SK-N-SH (cell line): ENCODE data around the gene MCC. TPM values are rescaled to one million over a fixed set of nuclear protein-coding genes. Genes with fewer than 3 reads are reported as not detected.

Experiments used
- CTCF ChIA-PET: fragments of 300-600, 350-600 bp; formaldehyde crosslinking; extraction: SDS; loops from one replicate; lab custom pipeline; 2021; lab: Yijun Ruan, JAX
- POLR2A ChIA-PET: fragments of 350-600 bp; sonication (Branson Sonifier 250); formaldehyde crosslinking; extraction: SDS; loops from one replicate; lab custom pipeline; 2020; ENCODE audit warnings: antibody characterized with exemption, inconsistent platforms; lab: Yijun Ruan, JAX
- DNase-seq: peaks from one replicate; pipeline ENCODE4 v3.0.0; 2012
- H2AFZ ChIP-seq: fragments of 200-600 bp; sonication (generic); 2 replicates; pipeline ENCODE4 v1.8.1; 2016; ENCODE audit warnings: antibody characterized with exemption, mild to moderate bottlenecking, low read depth
- H3F3A ChIP-seq: fragments of 200-600 bp; sonication (generic); replicated peaks from 2 replicates; pipeline ENCODE3; 2016; ENCODE audit warnings: antibody characterized with exemption, mild to moderate bottlenecking; ENCODE audit not compliant: insufficient read depth
- H3K27ac ChIP-seq, 2 experiments: fragments of 200-500 bp in 1 of 2; fragments of 200-600 bp in 1 of 2; sonication (Bioruptor generic) in 1 of 2; sonication (generic), shearing (Covaris generic) in 1 of 2; 2 replicates each; pipeline versions ENCODE4 v1.5.1 to v1.6.1; 2014 to 2016; ENCODE audit warnings: low read depth in 2 of 2, inconsistent platforms in 1 of 2, low read length in 1 of 2, mild to moderate bottlenecking in 1 of 2, mixed read lengths in 1 of 2
- H3K27me3 ChIP-seq: fragments of 200-600 bp; sonication (generic), shearing (Covaris generic); 2 replicates; pipeline ENCODE4 v1.6.1; 2016; ENCODE audit warnings: mixed run types; ENCODE audit not compliant: insufficient read depth
- H3K36me3 ChIP-seq, 2 experiments: fragments of 200-500 bp in 1 of 2; fragments of 200-600 bp in 1 of 2; sonication (Bioruptor generic) in 1 of 2; sonication (generic) in 1 of 2; replicated peaks in 1 of 2; 2 replicates each; pipeline versions ENCODE3 to v1.5.1; 2014 to 2016; ENCODE audit warnings: low read length in 1 of 2, mild to moderate bottlenecking in 1 of 2; ENCODE audit not compliant: insufficient read depth in 2 of 2, control insufficient read depth in 1 of 2
- H3K4me1 ChIP-seq, 2 experiments: fragments of 200-500 bp in 1 of 2; fragments of 200-600 bp in 1 of 2; sonication (Bioruptor generic) in 1 of 2; sonication (generic), shearing (Covaris generic) in 1 of 2; 2 replicates each; pipeline versions ENCODE4 v1.5.1 to v1.6.1; 2014 to 2016; ENCODE audit warnings: low read depth in 1 of 2, low read length in 1 of 2, mixed run types in 1 of 2; ENCODE audit not compliant: insufficient read depth in 2 of 2, control insufficient read depth in 1 of 2
- H3K4me2 ChIP-seq: fragments of 200-600 bp; sonication (generic), shearing (Covaris generic); 2 replicates; pipeline ENCODE4 v1.6.1; 2017; ENCODE audit warnings: mixed run types
- H3K4me3 ChIP-seq, 2 experiments: fragments of 200-500 bp in 1 of 2; fragments of 200-600 bp in 1 of 2; sonication (Bioruptor generic) in 1 of 2; sonication (generic), shearing (Covaris generic) in 1 of 2; 2 replicates each; pipeline versions ENCODE4 v1.5.1 to v1.8.1; 2014 to 2016; ENCODE audit warnings: low read depth in 2 of 2, inconsistent platforms in 1 of 2, low read length in 1 of 2, mild to moderate bottlenecking in 1 of 2, mixed read lengths in 1 of 2, moderate library complexity in 1 of 2
- H3K79me2 ChIP-seq: fragments of 200-600 bp; sonication (generic); 2 replicates; pipeline ENCODE4 v1.8.1; 2017; ENCODE audit warnings: mild to moderate bottlenecking; ENCODE audit not compliant: insufficient read depth
- H3K9ac ChIP-seq: fragments of 200-600 bp; sonication (generic); 2 replicates; pipeline ENCODE4 v1.6.1; 2017; ENCODE audit warnings: mixed run types
- H3K9me2 ChIP-seq: fragments of 200-600 bp; sonication (generic); 2 replicates; pipeline ENCODE4 v1.6.1; 2017; ENCODE audit warnings: mixed run types
- H3K9me3 ChIP-seq: fragments of 200-600 bp; sonication (generic); 2 replicates; pipeline ENCODE4 v1.6.1; 2017; ENCODE audit warnings: mixed run types, mild to moderate bottlenecking, moderate library complexity
- H4K20me1 ChIP-seq: fragments of 200-600 bp; sonication (generic); 2 replicates; pipeline ENCODE4 v1.6.1; 2017; ENCODE audit warnings: mild to moderate bottlenecking, mixed run types; ENCODE audit not compliant: insufficient read depth
- EP300 ChIP-seq, 2 experiments: IDR thresholded peaks; 2 replicates each; pipeline versions ENCODE4 v1.4.0 to v1.6.1; 2012; ENCODE audit warnings: borderline replicate concordance in 1 of 2, low read depth in 1 of 2, low read length in 1 of 2
- EZH2phosphoT487 ChIP-seq: fragments of 200-600 bp; sonication (generic); IDR thresholded peaks from 2 replicates; pipeline ENCODE4 v1.6.1; 2017; ENCODE audit warnings: low read depth, mixed run types, mild to moderate bottlenecking, antibody characterized with exemption, moderate library complexity, borderline replicate concordance
- FOSL2 ChIP-seq: IDR thresholded peaks from 2 replicates; pipeline ENCODE4 v1.4.0; 2012; ENCODE audit warnings: low read depth, mild to moderate bottlenecking, moderate library complexity, borderline replicate concordance
- FOXM1 ChIP-seq: IDR thresholded peaks from 2 replicates; pipeline ENCODE4 v1.4.0; 2012; ENCODE audit warnings: low read depth, mild to moderate bottlenecking
- GATA2 ChIP-seq: sonication (generic); formaldehyde crosslinking; IDR thresholded peaks from 2 replicates; pipeline ENCODE4 v1.5.0; 2020; ENCODE audit warnings: mild to moderate bottlenecking, missing genetic modification reagents
- NRF1 ChIP-seq: IDR thresholded peaks from 2 replicates; pipeline ENCODE4 v1.6.1; 2012; ENCODE audit warnings: low read depth, mild to moderate bottlenecking, low read length
- RFX5 ChIP-seq: IDR thresholded peaks from 2 replicates; pipeline ENCODE4 v1.6.1; 2012; ENCODE audit warnings: mild to moderate bottlenecking, improper control_type of control experiment, low read length
- SIN3A ChIP-seq: IDR thresholded peaks from 2 replicates; pipeline ENCODE4 v1.6.1; 2012; ENCODE audit warnings: low read depth, mild to moderate bottlenecking, low read length, moderate library complexity, borderline replicate concordance
- TAF1 ChIP-seq: IDR thresholded peaks from 2 replicates; pipeline ENCODE4 v1.6.1; 2012; ENCODE audit warnings: low read depth, mild to moderate bottlenecking, low read length, moderate library complexity, borderline replicate concordance
- TEAD4 ChIP-seq: IDR thresholded peaks from 2 replicates; pipeline ENCODE4 v1.4.0; 2012; ENCODE audit warnings: mild to moderate bottlenecking, borderline replicate concordance; ENCODE audit not compliant: insufficient read depth
- USF2 ChIP-seq: fragments of 150-350 bp; IDR thresholded peaks from 2 replicates; pipeline ENCODE4 v1.6.1; 2017; ENCODE audit warnings: antibody characterized with exemption, low read length, low read depth, borderline replicate concordance
- WGBS: methylation state at CpG from one replicate; pipeline ENCODE4 v1.1.6; 2017; ENCODE audit warnings: low lambda C conversion rate; 5-methylcytosine and 5-hydroxymethylcytosine counted together
- polyA plus RNA-seq, 3 experiments: library from polyadenylated mRNA; depleted of rRNA; stranded (reverse); fragments of >200 nt; gene quantifications; 2 replicates each; pipeline ENCODE4 v1.2.3, GENCODE V29; 2012
- TF ChIP-seq, protein P1 (sequence below): fragments of 200-600 bp; sonication (generic); IDR thresholded peaks from 2 replicates; pipeline ENCODE4 v1.6.1; 2017; ENCODE audit warnings: antibody characterized with exemption, mild to moderate bottlenecking, moderate library complexity

MCC gene
- polyA plus RNA-seq, 1 of the 3 experiments (the other 2 are of a cell fraction), result 3.6 TPM

DNA sequence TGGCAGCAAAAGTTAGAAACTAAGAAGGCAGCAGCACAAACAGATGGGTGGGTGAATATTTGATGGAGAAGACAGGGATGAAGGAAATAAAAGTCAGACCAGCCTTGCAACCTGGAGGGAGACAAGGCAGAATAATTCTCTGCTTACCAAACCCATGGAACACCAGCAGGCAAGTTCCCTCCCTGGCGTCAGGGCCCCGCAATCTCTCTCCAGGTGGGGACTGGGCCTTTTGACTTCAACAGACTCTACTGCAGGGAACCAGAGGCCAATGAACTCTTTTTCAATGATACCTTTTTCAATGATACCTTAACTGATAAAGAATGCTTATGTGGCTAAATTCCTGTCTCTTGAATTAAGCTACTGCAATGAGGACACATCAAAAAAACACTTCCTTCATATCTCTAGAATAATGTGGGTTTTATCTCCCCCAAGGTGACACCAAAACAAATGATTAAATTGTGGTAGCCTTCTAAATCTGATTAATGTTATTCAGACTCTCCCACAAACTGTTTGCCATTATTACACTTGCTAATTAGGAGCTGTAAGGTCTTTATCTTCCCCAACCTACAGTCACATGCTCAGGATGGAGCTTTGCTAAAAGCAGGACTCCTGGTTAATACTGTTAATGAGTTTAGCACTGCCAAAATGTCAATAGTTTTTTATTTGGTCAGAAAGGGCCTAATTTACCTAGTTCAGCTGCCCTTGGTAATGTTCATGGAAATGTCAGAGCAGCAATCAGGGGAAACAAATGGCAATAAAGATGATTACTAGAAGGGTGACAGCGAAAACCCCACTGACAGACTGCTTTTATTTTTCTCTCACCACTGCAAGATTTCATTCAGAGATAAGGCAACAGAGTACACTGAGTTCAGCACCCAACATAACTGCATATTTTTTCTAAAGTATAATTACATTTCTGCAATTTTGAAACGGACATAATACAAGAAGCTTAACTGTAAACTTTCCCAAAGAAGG lies 218.9 kb downstream of the MCC start:
- DNase-seq, result no peak
- no peak overlapping the region for H3K4me2 ChIP-seq
- CTCF ChIA-PET, result interaction anchor here (0.8 to 1.5 kb wide), 4 partner anchors 9 to 335 kb away, joined by 3 read pairs; no protein-coding TSS in a partner anchor
- 55% methylated on average over 4 of the region's 4 CpGs for WGBS
- no peaks in the 10 kb centered on the region for H3F3A ChIP-seq
- POLR2A ChIA-PET, result no interaction called here
- no peaks in the 10 kb centered on the region; the same call in 1 of the 2 replicates for H3K27me3 ChIP-seq
- no peak for TF ChIP-seq FOSL2
- 0 out of 2 replicates have a peak, but pooled peaks have one; percentile 19 for TF ChIP-seq GATA2 (CRISPR knock-in tag)
- no peak for TF ChIP-seq TAF1
- no peak for TF ChIP-seq USF2
- no peak for TF ChIP-seq RFX5
- TF ChIP-seq SIN3A, result no peak
- no peak overlapping the region for H3K4me3 ChIP-seq
- H3K9me3 ChIP-seq, result no peaks in the 10 kb centered on the region
- peak overlapping the region in 1 of 2 experiments; percentile 9; a peak in 1 of 4 replicates for H3K27ac ChIP-seq
- no peaks in the 10 kb centered on the region for H3K9me2 ChIP-seq
- H3K9ac ChIP-seq, result no peak overlapping the region
- no peak overlapping the region for H2AFZ ChIP-seq
- no peaks in the 10 kb centered on the region for H4K20me1 ChIP-seq
- H3K4me1 ChIP-seq, result peaks cover 0 to 20% of the 10 kb centered on the region in 2 experiments; a peak in 2 of 4 replicates
- H3K36me3 ChIP-seq, result no peaks in the 10 kb centered on the region
- no peaks in the 10 kb centered on the region for H3K79me2 ChIP-seq

DNA sequence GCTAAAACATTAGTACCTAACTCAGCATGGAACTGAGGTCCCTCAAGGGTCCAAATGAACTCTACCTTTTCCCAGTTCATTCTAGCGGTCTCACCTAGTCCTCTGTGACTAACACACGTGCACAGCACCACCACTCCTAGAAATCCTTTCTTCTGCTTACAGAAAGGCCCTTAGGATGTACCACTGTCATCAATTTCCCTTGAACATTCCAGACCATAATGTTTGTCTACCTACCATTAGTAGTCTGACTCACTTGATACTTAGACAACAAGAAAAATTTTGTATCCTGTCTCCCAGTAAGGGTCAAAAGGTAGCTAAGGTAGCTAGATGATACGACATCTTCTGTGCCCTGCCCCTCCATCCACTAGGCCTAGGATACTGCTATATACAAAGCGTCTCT lies 220.0 kb downstream of the MCC start:
- Histone ChIP-seq H3K27ac (no peak overlapping the region; a peak in 1 of 4 replicates), H4K20me1 (no peaks in the 10 kb centered on the region), H3K79me2 (no peaks in the 10 kb centered on the region), H3F3A (no peaks in the 10 kb centered on the region), H3K9me3 (no peaks in the 10 kb centered on the region)
- POLR2A ChIA-PET, result no interaction called here
- WGBS, result 57% methylated on average over 4 of the region's 4 CpGs
- no peak for TF ChIP-seq EP300 (IDR thresholded peaks at IDR 0.05; ENCODE audit: borderline replicate concordance in 1 of 2, low read depth in 1 of 2, low read length in 1 of 2)
- TF ChIP-seq, protein P1, sequence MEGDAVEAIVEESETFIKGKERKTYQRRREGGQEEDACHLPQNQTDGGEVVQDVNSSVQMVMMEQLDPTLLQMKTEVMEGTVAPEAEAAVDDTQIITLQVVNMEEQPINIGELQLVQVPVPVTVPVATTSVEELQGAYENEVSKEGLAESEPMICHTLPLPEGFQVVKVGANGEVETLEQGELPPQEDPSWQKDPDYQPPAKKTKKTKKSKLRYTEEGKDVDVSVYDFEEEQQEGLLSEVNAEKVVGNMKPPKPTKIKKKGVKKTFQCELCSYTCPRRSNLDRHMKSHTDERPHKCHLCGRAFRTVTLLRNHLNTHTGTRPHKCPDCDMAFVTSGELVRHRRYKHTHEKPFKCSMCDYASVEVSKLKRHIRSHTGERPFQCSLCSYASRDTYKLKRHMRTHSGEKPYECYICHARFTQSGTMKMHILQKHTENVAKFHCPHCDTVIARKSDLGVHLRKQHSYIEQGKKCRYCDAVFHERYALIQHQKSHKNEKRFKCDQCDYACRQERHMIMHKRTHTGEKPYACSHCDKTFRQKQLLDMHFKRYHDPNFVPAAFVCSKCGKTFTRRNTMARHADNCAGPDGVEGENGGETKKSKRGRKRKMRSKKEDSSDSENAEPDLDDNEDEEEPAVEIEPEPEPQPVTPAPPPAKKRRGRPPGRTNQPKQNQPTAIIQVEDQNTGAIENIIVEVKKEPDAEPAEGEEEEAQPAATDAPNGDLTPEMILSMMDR, result no peak
- no peak for TF ChIP-seq NRF1
- no peak for TF ChIP-seq EZH2phosphoT487
- TF ChIP-seq FOXM1, result no peak
- no peak for TF ChIP-seq TEAD4
- TF ChIP-seq, all 33 proteins: peak for 0
- H3K9ac ChIP-seq, result no peak overlapping the region
- H3K4me3 ChIP-seq, result no peak overlapping the region
- no peak overlapping the region for H2AFZ ChIP-seq
- H3K27me3 ChIP-seq, result no peaks in the 10 kb centered on the region
- no peak overlapping the region for H3K4me2 ChIP-seq
- no peaks in the 10 kb centered on the region for H3K36me3 ChIP-seq
- CTCF ChIA-PET, result interaction anchor here (1.4 to 1.6 kb wide), 3 partner anchors 8 to 23 kb away, joined by 3 to 4 read pairs (median 3); no protein-coding TSS in a partner anchor
- H3K9me2 ChIP-seq, result no peaks in the 10 kb centered on the region
- peaks cover 0 to 19% of the 10 kb centered on the region in 2 experiments; a peak in 2 of 4 replicates for H3K4me1 ChIP-seq
- no peak for DNase-seq
